IPS DF 6.9 (cell line): ENCODE data around the gene MACROD2.

Experiments used
- DNase-seq: peaks from one replicate; pipeline ENCODE4 v3.0.0-alpha.2; 2013; ENCODE audit warnings: low read depth, low spot score
- H3K27ac ChIP-seq: one replicate; pipeline ENCODE4 v1.5.1; 2013; ENCODE audit warnings: low read length, control low read depth
- H3K27me3 ChIP-seq: 2 replicates; pipeline ENCODE4 v1.6.1; 2013; ENCODE audit warnings: mild to moderate bottlenecking, low read length; ENCODE audit not compliant: control insufficient read depth, insufficient read depth
- H3K36me3 ChIP-seq: 2 replicates; pipeline ENCODE4 v1.6.1; 2013; ENCODE audit warnings: low read length; ENCODE audit not compliant: control insufficient read depth, insufficient read depth
- H3K4me1 ChIP-seq: 2 replicates; pipeline ENCODE4 v1.6.1; 2013; ENCODE audit warnings: low read length; ENCODE audit not compliant: control insufficient read depth, insufficient read depth
- H3K4me3 ChIP-seq: 2 replicates; pipeline ENCODE4 v1.5.1; 2013; ENCODE audit warnings: mild to moderate bottlenecking, low read length
- H3K9me3 ChIP-seq: 2 replicates; pipeline ENCODE4 v1.6.1; 2013; ENCODE audit warnings: low read length, inconsistent platforms; ENCODE audit not compliant: control insufficient read depth, insufficient read depth
- WGBS: extraction: QIAGEN DNeasy Blood & Tissue Kit; methylation state at CpG from one replicate; pipeline ENCODE4 v1.1.7; 2013; ENCODE audit warnings: mixed read lengths, missing lambda C conversion rate; ENCODE audit not compliant: insufficient read length, insufficient coverage; 5-methylcytosine and 5-hydroxymethylcytosine counted together

The MACROD2 gene

GRCh38 chr20:14291502-14291901, 296.2 kb downstream of the MACROD2 start:
- no peak overlapping the region for H3K4me3 ChIP-seq
- H3K4me1 ChIP-seq, result no peaks in the 10 kb centered on the region; the same call in 1 of the 2 replicates
- no peak for DNase-seq
- no peak overlapping the region for H3K27ac ChIP-seq
- H3K9me3 ChIP-seq, result no peaks in the 10 kb centered on the region
- no peaks in the 10 kb centered on the region for H3K27me3 ChIP-seq
- no peaks in the 10 kb centered on the region for H3K36me3 ChIP-seq
- WGBS, result no CpG with 5 or more reads among the region's 1 CpG

DNA sequence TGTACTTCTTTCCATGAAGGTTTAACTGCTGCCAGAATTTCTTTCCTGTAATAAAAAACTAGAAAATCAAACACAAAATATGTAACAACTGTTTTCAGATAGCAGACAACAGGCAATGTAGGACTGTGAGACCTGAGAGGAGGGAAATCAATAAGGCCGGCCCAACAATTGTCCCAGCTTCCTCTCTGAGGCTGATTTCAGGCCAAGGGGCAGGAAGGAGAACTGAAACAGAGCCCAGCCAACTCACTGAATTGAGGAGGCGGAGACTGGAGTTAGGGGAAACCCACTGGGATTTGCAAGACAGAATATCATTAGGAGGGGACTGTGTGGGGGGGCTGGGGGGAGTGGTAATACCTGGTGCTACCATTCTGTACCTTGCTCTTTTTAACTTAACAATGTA, 299.9 kb downstream of the MACROD2 start:
- no peak for DNase-seq
- Histone ChIP-seq H3K4me1 (no peaks in the 10 kb centered on the region), H3K27ac (no peak overlapping the region), H3K27me3 (no peaks in the 10 kb centered on the region), H3K4me3 (no peak overlapping the region), H3K36me3 (no peaks in the 10 kb centered on the region), H3K9me3 (no peaks in the 10 kb centered on the region)
- WGBS, result no CpG with 5 or more reads among the region's 2 CpGs

DNA sequence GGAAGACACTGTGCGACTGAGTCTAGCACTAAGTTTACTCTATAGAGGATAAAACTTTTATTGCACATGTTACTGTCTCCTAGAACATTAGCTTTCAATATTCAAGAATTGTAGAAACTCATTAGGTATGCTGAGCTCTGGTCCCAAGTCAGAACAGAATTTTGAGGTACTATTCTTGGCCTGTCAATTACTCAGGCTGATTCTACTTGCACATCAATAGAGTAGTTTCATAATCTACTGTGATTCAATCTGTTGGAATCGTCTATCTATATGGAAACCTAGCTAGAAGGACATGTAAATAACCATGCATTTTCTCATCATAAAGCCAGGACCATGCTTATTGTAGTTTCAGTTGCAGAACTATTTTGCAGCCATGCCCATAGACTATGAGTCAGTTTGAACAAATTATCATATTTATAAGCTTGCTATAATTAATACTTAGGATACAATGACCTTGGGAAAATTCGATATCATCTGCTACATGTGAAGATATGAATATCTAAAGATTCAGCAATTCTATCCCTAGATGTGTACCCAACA, 300.5 kb downstream of the MACROD2 start:
- H3K9me3 ChIP-seq, result no peaks in the 10 kb centered on the region
- DNase-seq, result no peak
- H3K4me1 ChIP-seq, result no peaks in the 10 kb centered on the region
- H3K27me3 ChIP-seq, result no peaks in the 10 kb centered on the region
- H3K4me3 ChIP-seq, result no peak overlapping the region
- whole genome bisulfite sequencing, result no CpG with 5 or more reads among the region's 3 CpGs
- H3K27ac ChIP-seq, result no peak overlapping the region
- H3K36me3 ChIP-seq, result no peaks in the 10 kb centered on the region

GRCh38 chr20:14299831-14300230, 304.5 kb downstream of the MACROD2 start:
- Histone ChIP-seq H3K4me3 (no peak overlapping the region), H3K27ac (no peak overlapping the region), H3K27me3 (no peaks in the 10 kb centered on the region), H3K9me3 (no peaks in the 10 kb centered on the region), H3K4me1 (no peaks in the 10 kb centered on the region), H3K36me3 (no peaks in the 10 kb centered on the region)
- no CpG with 5 or more reads among the region's 4 CpGs for WGBS
- DNase-seq, result no peak

GRCh38 chr20:14303106-14303505, 307.8 kb downstream of the MACROD2 start:
- no peak for DNase-seq
- H3K27me3 ChIP-seq, result no peaks in the 10 kb centered on the region
- WGBS, result no CpG with 5 or more reads among the region's 6 CpGs
- H3K27ac ChIP-seq, result no peak overlapping the region
- H3K36me3 ChIP-seq, result no peaks in the 10 kb centered on the region
- no peaks in the 10 kb centered on the region for H3K4me1 ChIP-seq
- no peak overlapping the region for H3K4me3 ChIP-seq
- H3K9me3 ChIP-seq, result no peaks in the 10 kb centered on the region

- no peak overlapping the region for H3K4me3 ChIP-seq
- H3K9me3 ChIP-seq, result no peaks in the 10 kb centered on the region
- DNase-seq, result no peak
- H3K27me3 ChIP-seq, result no peaks in the 10 kb centered on the region
- no peak overlapping the region for H3K27ac ChIP-seq
- H3K4me1 ChIP-seq, result no peaks in the 10 kb centered on the region
- H3K36me3 ChIP-seq, result no peaks in the 10 kb centered on the region
Observed at GRCh38 chr20:14303651-14304050, 308.3 kb downstream of the MACROD2 start.

DNA sequence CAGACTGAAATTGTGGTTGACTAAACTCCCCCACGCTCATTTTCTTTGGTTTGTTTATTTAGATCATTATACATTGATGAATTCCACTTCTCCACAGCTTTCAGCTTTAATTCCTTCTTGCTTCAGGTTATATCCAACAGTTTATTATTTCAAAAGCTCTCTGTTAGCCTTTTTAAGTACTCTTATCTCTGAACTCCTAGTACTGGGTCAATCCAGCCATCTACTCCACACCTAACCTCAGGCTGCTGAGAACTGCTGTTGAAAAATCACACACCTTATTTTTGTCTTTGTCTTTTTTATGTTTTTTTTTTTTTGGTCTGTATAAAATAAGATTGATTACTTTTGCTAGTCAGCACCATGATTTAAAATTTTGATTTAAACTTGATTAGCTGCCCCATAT, 309.2 kb downstream of the MACROD2 start:
- H3K9me3 ChIP-seq, result no peaks in the 10 kb centered on the region
- no peaks in the 10 kb centered on the region for H3K4me1 ChIP-seq
- no peak for DNase-seq
- H3K27ac ChIP-seq, result no peak overlapping the region
- no peak overlapping the region for H3K4me3 ChIP-seq
- no CpG with 5 or more reads among the region's 1 CpG for WGBS
- H3K36me3 ChIP-seq, result no peaks in the 10 kb centered on the region
- H3K27me3 ChIP-seq, result no peaks in the 10 kb centered on the region

- DNase-seq, result no peak
- WGBS, result no CpG with 5 or more reads among the region's 2 CpGs
- Histone ChIP-seq H3K4me1 (no peaks in the 10 kb centered on the region), H3K9me3 (no peaks in the 10 kb centered on the region), H3K36me3 (no peaks in the 10 kb centered on the region), H3K27me3 (no peaks in the 10 kb centered on the region), H3K27ac (no peak overlapping the region), H3K4me3 (no peak overlapping the region)
Observed at GRCh38 chr20:14307956-14308355, 312.6 kb downstream of the MACROD2 start.

- Histone ChIP-seq H3K9me3 (no peaks in the 10 kb centered on the region), H3K36me3 (no peaks in the 10 kb centered on the region), H3K4me3 (no peak overlapping the region), H3K4me1 (no peaks in the 10 kb centered on the region), H3K27ac (no peak overlapping the region), H3K27me3 (no peaks in the 10 kb centered on the region)
- WGBS, result 100% methylated on average over 1 of the region's 5 CpGs
- DNase-seq, result no peak
Observed at GRCh38 chr20:14310977-14311627, 315.8 kb downstream of the MACROD2 start.

- Histone ChIP-seq H3K27me3 (no peaks in the 10 kb centered on the region), H3K27ac (no peak overlapping the region), H3K4me1 (no peaks in the 10 kb centered on the region), H3K9me3 (no peaks in the 10 kb centered on the region), H3K36me3 (no peaks in the 10 kb centered on the region), H3K4me3 (no peak overlapping the region)
- no peak for DNase-seq
- 100% methylated on average over 1 of the region's 2 CpGs for WGBS
Observed at GRCh38 chr20:14312001-14312400, 316.7 kb downstream of the MACROD2 start.

DNA sequence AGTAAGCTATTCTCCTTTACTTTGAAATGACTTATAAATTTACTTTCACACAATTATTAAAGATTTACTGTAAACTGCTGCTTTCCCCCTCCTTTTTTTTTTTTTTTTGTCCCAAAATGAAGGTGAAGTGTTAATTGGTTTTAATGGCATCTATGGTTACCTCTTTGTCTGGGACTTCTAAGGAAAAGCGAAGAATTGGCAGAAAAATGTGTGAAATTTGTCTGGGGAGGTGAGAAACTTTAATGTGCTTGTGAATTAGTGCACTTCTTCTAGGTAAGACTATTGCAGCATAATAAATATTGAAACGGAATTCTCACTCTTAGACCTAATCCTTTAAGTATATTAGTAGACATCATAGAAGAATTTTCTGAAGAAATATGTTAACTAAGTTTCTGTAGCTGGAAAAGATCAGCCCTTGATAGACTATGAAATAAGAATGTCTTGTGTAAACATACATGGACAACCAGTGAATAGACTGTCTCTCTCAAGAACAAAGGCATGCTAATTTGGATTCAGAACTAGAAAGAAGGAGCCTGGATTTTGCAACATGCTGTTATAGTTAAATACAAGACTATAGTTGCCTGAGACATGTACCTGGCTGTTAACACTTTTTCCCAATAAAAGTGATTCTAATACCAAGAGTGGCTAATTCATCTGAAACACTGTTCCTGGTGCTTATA, 318.2 kb downstream of the MACROD2 start:
- no CpG with 5 or more reads among the region's 2 CpGs for WGBS
- Histone ChIP-seq H3K36me3 (no peaks in the 10 kb centered on the region), H3K27ac (no peak overlapping the region), H3K27me3 (no peaks in the 10 kb centered on the region), H3K4me3 (no peak overlapping the region), H3K4me1 (no peaks in the 10 kb centered on the region), H3K9me3 (no peaks in the 10 kb centered on the region)
- DNase-seq, result no peak
